Stimulated activated CD8-positive, alpha-beta memory T cell treated with anti-CD3 and anti-CD28 coated beads, Interleukin-7, amount 100 ng/mL, for 24 hours (primary cell): ENCODE data around the gene AGAP5.

Experiments
- DNase-seq: peaks from one replicate; pipeline ENCODE4 v3.0.0-alpha.2; 2020; ENCODE audit warnings: low read depth

The AGAP5 gene

DNA sequence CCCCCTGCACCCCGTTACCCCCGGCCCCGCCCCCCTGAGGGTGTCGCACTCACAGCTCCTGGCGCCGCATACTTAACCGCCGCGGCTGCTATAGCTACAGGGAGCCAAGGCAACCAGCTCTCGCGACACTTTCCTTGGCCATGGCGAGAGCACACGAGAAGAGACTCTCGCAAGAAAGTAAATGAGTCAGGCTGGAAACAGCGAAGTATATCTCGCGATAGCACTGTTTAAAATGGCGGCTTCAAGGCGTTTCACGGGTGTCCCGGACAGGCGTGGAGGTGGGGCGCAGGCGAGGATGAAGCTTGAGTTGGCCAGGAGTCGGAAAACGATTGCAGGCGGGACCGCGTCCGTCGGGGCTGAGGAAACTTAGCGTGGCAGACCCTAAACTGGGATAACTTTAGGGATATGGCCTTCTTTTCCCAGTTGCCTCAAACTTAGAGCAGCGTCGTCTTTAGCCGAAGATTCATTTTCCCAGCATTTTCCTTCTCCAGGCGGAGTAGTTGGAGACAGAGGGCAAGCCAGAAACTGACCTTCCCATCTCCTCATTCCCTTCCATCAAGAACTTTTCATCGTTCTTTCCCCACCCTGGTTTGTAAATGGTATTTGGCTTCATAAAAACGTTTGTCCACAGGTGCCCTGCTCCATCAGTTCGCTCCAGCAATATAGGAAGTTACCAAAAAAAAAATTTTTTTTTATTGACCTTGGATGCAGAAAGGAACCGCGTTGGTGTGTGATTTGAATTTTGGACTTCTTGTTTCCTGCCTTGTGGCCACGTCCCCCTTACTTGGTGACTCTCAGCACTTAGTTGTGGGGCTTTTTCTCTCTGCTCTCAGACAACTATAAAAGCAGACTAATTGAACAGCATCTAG lies 71.8 kb downstream of the AGAP5 start:
- DNase-seq = peak; percentile 83

DNA sequence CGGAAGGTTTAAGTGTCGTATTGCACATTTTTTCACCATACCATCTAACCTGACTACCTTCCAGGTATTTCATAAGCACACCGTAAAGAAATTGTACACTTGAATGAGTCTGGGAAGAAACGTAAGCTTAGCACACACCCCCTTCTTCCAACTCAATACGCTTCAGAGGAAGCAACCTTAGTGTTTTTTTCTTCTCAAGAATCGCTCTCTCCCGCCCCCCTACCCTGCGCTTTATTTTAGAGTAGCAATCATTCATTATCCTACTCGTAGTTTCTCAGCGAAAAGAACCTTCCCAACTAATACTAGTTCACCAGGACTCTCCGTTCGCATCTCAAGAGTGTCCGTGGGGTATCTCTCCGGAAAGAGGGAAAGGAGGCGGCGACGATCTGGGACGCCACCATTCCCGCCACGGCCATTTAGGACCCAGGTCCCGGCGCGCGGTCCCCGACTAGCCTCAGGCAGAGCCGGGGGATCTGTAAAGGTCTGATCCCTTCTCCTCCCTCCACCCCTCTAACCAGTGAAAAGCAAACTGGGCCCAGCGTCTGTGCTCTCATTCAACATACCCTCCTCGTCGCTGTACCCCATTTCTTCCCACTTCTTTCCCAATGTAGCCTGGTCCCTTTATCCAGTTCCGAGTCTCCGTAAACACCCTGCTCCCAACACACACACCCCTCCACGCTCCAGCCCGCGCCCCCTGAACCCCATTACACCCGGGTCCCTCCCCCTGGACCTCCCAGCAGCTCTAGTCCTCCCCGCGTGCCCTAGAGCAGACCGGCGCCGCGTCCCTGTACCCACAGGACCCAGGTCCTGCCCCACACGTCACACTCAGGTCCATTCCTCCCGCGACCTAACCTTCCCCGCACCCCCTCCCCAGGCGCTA lies 72.7 kb downstream of the AGAP5 start:
- peak; percentile 12 for DNase-seq
